ENCODE data around the gene STYXL1.
A peak's percentile ranks its signal among the peaks of the same experiment; 100 is the strongest.
"Not testable (repeated sequence)": the region's sequence is repeated elsewhere in the genome, so short reads cannot be mapped to it uniquely, and the experiment has no call there.

STYXL1 gene, protein sequence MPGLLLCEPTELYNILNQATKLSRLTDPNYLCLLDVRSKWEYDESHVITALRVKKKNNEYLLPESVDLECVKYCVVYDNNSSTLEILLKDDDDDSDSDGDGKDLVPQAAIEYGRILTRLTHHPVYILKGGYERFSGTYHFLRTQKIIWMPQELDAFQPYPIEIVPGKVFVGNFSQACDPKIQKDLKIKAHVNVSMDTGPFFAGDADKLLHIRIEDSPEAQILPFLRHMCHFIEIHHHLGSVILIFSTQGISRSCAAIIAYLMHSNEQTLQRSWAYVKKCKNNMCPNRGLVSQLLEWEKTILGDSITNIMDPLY

DNA sequence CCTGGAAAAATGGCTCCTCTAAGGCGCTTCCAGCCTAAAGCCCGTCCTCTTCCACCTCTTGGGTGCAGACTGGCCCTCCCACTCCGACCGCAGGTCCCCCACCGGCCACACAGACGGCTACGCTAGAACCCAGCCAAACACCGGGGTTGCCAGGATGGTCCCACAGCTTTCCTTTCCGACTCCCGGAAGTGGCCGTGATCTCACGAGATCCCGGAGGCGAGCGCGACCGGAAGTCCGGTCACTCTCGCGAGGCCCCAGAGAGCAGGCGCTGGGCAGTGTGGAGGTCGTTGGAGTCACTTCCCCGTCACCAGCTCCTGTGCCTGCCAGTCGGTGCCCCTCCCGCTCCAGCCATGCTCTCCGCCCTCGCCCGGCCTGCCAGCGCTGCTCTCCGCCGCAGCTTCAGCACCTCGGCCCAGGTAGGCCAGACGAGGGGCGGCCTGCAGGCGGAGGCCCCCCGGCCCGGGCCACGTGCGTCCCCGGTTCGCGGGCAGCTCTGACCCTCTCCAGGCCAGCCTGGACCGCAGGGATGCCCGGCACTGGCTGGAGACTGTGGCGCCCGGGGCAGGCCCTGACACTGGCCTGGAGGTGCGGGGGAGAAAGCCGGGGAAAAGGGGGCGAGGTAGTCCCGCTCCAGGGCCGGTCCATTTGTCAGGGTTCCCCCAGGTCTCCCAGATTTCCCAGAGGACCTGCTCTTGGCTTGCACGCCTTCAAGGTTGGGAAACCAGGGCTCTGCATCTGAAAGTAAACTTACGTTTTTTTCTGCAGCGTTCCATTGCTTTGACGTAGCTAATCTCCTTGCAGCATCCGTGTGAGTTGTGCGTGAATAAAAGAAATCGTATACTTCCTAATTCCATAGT, at the start of gene STYXL1, which contains the start of gene MDH2:
TSS of gene STYXL1 (minus strand) at position 190 of the 857 bp plus-strand sequence. CDS start 17,477 bp downstream, outside the sequence.
TSS of gene MDH2 (plus strand) at position 296 of the 857 bp plus-strand sequence. CDS start at position 351, 55 bp downstream.
- peak; percentile 92 for TF ChIP-seq POLR2A (IDR thresholded peaks at IDR 0.05; ENCODE audit: low read depth, low read length)
- FAIRE-seq = no peak
- peak; percentile 95 for DNase-seq (ENCODE audit: insufficient read length, low spot score)

DNA sequence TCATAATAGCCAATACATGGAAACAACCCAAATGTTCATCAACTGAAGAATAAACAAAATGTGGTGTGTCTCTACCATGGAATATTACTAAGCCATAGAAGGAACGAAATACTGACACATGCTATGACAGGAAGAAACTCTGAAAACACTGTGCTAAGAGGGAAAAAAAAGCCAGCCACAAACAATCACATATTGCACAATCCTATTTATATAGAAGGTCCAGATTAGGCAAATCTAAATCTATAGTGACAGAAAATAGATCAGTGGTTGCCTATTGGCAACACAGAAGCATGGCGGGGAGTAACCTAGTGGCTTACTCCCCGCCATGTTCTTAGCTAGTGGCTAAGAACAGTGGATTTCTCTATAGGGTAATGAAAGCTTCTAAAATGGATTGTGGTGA, 48.1 kb upstream of the STYXL1 start:
- TF ChIP-seq POLR2A (IDR thresholded peaks at IDR 0.05; ENCODE audit: low read depth, low read length) = no peak
- no peak for FAIRE-seq
- DNase-seq (ENCODE audit: insufficient read length, low spot score) = no peak

DNA sequence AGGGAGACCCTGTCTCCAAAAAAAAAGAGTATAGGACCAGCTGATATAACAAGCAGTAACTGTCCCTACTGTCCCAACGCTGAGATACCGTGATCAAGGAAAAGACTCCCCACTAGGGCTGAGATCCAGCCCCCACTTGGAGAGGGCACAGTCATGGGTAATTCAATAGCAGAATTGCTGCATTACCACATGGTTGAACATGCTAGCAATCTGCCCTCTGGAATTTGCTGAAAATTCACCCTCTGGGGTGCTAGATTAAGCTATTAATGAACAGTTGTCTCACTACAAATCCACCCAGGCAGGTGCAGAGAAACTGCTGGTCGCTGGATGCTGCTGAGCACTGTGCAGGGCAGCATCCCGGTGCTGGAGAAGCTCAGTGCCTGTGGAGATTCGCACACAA, 46.5 kb upstream of the STYXL1 start:
- FAIRE-seq; DNase-seq (ENCODE audit: insufficient read length, low spot score): not testable (repeated sequence)

DNA sequence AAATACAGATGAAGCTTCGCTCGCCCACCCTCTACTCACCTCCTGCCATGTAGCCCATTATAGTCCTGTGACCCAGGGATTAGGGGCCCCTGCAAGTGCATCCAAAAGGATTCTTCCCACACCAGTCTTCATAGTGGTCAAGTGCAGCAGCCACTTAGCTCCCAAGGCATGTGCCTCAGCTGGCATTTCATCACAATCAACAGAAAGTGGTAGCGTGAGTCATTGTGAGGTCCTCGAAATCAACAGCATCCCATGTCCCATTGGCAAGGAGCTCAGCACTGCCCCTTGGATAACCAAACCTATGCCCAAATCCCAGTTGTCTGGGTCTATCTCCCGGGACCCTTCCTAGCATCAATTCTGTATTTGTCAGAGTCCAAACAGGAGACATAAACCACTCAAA, 45.7 kb upstream of the STYXL1 start:
- not testable (repeated sequence) for DNase-seq (ENCODE audit: insufficient read length, low spot score); FAIRE-seq

DNA sequence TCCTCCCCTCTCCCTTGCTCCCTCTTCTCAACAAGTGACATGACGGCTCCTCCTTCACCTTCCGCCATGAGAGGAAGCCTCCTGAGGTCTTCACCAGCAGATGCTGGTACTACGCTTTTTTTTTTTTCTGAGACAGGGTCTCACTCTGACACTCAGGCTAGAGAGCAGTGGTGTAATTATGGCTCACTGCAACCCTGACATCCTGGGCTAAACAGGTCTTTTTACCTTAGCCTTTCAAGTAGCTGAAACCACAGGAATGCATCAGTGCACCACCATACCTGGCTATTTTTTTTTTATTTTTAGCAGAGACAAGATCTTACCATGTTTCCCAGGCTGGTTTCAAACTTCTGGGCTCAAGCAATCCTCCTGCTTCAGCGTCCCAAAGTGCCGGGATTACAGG, 43.7 kb upstream of the STYXL1 start:
- FAIRE-seq (no peak), DNase-seq (ENCODE audit: insufficient read length, low spot score) (no peak)
- no peak for TF ChIP-seq POLR2A (IDR thresholded peaks at IDR 0.05; ENCODE audit: low read depth, low read length)

DNA sequence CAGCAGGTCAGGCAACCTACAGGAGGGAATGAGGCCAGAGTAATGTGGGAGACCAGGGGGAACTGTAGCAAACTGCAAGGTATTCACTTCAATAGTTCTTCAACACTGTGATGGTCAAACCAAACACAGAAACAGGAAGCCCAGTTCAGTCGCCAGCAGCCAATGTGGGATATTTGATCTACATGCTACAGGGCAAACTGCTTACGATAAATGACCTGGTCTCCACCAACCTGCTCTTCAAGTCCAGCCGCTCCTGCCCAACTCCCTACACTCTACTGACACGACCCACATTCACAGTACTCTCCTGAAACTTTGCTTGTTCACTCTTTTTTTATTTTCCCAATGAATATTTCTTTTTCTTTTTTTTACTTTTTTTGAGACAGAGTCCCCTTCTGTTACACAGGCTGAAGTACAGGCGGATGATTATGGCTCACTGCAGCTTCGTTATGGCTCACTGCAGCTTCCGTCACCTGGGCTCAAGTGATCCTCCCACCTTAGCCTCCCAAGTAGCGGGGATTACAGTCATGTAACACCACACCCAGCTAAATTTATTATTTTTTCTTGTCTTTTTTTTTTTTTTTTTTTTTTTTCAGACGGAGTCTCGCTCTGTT, 42.2 kb upstream of the STYXL1 start:
- DNase-seq (ENCODE audit: insufficient read length, low spot score) (no peak), FAIRE-seq (no peak)
- no peak for TF ChIP-seq POLR2A (IDR thresholded peaks at IDR 0.05; ENCODE audit: low read depth, low read length)

DNA sequence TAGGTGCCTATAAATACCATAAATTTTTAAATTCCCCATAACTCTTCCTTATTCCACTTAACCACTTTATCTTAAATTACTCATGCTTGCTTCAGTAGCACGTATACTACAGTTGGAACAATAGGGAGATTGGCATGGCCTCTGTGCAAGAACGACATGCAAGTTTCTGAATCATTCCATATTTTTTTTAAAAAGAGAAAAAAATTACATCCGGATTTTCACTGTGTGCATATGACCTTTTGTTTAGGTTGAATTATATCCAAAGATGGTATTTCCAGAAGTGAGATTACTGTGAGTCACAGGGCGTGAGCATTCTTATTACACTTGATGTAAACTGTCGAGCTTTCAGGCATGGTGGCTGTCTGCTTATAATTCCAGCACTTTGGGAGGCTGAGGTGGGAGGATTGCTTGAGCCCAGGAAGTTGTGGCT, 39.6 kb upstream of the STYXL1 start:
- not testable (repeated sequence) for FAIRE-seq; DNase-seq (ENCODE audit: insufficient read length, low spot score)

DNA sequence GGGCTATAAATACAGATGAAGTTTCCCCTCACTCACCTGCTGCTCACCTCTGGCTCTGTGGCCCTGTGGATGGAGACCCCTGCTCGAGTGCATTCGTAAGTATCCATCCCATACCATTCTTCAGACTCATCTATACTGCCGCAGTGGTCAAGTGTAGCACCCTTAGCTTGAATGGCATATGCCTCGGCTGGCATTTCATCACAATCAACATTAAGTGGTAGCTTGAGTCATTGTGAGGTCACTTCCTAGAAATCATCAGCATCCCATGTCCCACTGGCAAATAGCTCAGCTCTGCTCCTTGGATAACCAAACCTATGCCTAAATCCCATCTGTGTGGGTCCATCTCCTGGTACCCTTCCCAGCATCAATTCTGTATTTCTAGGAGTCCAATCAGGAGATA, 38.3 kb upstream of the STYXL1 start:
- no peak for TF ChIP-seq POLR2A (IDR thresholded peaks at IDR 0.05; ENCODE audit: low read depth, low read length)
- no peak for FAIRE-seq
- DNase-seq (ENCODE audit: insufficient read length, low spot score) = no peak

DNA sequence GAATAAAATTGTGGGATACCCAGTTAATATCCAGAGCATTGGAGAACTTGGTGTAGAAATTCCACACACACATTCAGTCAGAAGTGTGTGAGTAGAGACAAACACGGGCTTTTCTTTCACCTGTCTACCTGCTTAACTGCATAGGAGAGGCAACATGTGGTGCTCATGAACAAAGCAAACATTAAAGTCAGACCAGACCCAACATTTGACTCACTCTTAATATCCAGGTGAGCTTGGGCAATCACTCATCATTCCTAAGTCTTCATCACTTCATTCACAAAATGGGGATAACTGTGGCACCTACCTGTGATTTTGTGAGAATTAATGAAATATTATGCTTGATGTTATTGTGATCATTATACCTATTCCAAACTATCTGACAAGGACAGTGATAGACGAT, 36.3 kb upstream of the STYXL1 start:
- not testable (repeated sequence) for FAIRE-seq; DNase-seq (ENCODE audit: insufficient read length, low spot score)

DNA sequence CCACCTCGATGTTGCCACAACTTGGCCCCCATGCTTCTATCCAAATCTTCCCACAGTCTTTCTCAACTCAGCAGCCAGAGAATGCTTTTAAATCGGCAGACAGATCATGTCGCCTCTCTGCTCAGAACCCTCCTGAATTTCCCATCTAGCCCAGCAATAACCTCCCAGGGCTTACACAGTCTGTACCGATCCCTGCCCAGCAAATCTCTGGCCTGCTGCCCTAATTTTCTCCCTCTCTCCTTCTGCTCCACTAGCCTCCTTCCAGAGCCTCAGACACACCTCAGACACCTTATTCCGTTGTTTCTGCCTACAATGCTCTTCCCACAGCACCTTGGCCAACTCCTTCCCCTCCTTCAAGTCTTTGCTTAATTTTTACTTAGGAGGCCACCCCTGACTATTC, 32.4 kb upstream of the STYXL1 start:
- no peak for TF ChIP-seq POLR2A (IDR thresholded peaks at IDR 0.05; ENCODE audit: low read depth, low read length)
- FAIRE-seq (no peak), DNase-seq (ENCODE audit: insufficient read length, low spot score) (no peak)

DNA sequence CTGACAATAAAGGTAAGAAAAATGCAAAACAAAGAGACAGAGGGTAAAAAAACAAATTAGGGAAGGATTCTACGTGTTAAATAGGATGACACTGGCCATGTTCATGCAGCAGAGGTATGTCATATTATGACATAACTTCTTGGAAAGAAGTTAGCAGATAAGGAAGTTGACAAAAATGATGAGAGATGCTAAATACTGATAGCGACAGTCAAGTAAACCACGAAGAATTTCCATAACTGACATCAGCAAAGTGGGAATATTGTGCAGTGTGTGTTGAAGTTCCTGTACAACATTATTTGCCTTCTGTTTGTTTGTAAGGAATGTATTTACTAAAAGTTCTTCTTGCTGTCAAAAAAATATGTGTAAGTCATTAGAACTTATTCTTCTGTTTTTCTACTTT, 29.6 kb upstream of the STYXL1 start:
- no peak for TF ChIP-seq POLR2A (IDR thresholded peaks at IDR 0.05; ENCODE audit: low read depth, low read length)
- FAIRE-seq = no peak
- DNase-seq (ENCODE audit: insufficient read length, low spot score) = no peak

DNA sequence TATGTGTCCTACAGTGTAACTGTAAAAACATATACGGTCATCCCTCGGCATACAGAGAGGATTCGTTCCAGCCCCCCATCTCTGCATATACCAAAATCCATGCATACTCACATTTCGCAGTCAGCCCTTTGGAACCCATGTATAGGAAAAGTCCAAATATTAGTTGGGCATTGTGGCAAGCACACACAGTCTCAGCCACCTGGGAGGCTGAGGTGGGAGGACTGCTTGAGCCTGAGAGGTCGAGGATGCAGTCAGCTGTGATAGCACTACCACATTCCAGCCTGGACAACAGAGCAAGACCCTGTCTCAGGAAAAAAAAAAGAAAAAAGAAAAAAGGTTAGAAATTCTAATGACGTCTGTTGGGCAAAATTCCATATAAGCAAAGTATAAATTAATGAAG, 29.2 kb upstream of the STYXL1 start:
- FAIRE-seq = no peak
- no peak for TF ChIP-seq POLR2A (IDR thresholded peaks at IDR 0.05; ENCODE audit: low read depth, low read length)

DNA sequence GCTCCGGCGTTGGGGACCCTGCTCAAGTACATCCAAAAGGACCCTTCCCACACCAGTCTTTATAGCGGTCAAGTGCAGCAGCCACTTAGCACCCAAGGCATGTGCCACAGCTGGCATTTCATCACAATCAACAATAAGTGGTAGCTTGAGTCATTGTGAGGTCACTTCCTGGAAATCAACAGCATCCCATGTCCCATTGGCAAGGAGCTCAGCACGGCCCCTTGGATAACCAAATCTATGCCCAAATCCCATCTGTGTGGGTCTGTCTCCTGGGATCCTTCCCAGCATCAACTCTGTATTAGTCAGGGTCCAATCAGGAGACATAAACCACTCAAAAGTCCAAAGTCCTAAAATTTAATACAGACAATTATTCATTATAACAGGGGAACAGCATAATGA, 27.2 kb upstream of the STYXL1 start:
- DNase-seq (ENCODE audit: insufficient read length, low spot score) = no peak
- FAIRE-seq = no peak
- no peak for TF ChIP-seq POLR2A (IDR thresholded peaks at IDR 0.05; ENCODE audit: low read depth, low read length)

More for the DNA sequence above, 29.2 kb upstream of the STYXL1 start:
- no peak for DNase-seq (ENCODE audit: insufficient read length, low spot score)

DNA sequence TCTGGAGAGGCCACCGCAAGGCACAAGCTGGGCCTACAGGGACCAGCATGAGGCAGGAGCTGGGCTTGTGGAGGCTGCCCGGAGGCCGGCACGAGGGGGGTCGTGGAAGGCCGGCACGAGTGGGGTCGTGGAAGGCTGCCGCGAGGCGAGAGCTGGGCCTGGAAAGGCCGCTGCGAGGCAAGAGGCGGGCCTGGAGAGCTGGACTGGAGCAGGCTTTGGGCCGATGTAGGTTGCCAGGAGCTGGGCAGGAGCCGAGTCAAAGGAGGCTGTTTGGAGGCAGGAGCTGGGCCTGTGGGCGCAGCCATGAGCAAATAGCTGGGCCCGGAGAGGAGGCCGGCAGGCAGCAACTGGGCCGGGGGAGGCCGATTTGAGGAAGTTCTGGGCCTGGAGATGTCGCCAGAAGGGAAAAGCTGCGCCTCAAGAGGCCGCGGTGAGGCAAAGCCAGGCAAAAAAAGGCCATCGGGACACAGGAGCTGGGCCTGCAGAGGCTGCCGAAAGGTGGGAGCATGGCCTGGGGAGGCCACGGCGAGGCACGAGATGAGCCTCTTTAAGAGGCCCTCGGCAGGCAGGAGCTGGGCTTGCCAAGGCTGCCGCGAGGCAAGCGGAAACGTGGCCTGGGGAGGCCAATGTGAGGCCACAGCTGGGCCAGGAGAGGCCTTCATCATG, 26.6 kb upstream of the STYXL1 start:
- TF ChIP-seq POLR2A (IDR thresholded peaks at IDR 0.05; ENCODE audit: low read depth, low read length) = no peak
- FAIRE-seq = no peak
- no peak for DNase-seq (ENCODE audit: insufficient read length, low spot score)
